Brain microvascular endothelial cell (primary cell): Measurements from ENCODE around the gene GOLGA6L9.
A peak's percentile ranks its signal among the peaks of the same experiment; 100 is the strongest.
"Not testable (repeated sequence)": the region's sequence is repeated elsewhere in the genome, so short reads cannot be mapped to it uniquely, and the experiment has no call there.

Experiments
- DNase-seq: peaks from one replicate; pipeline ENCODE4 v3.0.0-alpha.2; 2020
- H3K27ac ChIP-seq: fragments of 250-450 bp; sonication (Bioruptor Pico); 2 replicates; pipeline ENCODE4 v1.5.1; 2020; ENCODE audit warnings: mild to moderate bottlenecking, moderate library complexity
- H3K27me3 ChIP-seq: fragments of 250-450 bp; sonication (Bioruptor Pico); replicated peaks from 2 replicates; pipeline ENCODE4 v1.5.1; 2020; ENCODE audit warnings: mild to moderate bottlenecking
- H3K36me3 ChIP-seq: fragments of 250-450 bp; sonication (Bioruptor Pico); replicated peaks from 2 replicates; pipeline ENCODE4 v1.5.1; 2020; ENCODE audit warnings: mild to moderate bottlenecking
- H3K4me3 ChIP-seq: 2 replicates; pipeline ENCODE4 v1.5.1; 2011; ENCODE audit warnings: low read depth, mild to moderate bottlenecking, control low read depth, low read length, moderate library complexity
- in situ Hi-C: cut with HindIII; loops from 2 replicates; pipeline ENCODE4 v1.10.0; 2017; ENCODE audit warnings: low sequenced_read_pairs, low pct_ligation_motif_present
- TF ChIP-seq, protein P1 (sequence below): IDR thresholded peaks from 2 replicates; pipeline ENCODE4 v1.5.1; 2011; ENCODE audit warnings: low read depth, mild to moderate bottlenecking, moderate library complexity, low read length, control low read depth, inconsistent platforms; ENCODE audit errors: missing control alignments

GOLGA6L9 gene, protein sequence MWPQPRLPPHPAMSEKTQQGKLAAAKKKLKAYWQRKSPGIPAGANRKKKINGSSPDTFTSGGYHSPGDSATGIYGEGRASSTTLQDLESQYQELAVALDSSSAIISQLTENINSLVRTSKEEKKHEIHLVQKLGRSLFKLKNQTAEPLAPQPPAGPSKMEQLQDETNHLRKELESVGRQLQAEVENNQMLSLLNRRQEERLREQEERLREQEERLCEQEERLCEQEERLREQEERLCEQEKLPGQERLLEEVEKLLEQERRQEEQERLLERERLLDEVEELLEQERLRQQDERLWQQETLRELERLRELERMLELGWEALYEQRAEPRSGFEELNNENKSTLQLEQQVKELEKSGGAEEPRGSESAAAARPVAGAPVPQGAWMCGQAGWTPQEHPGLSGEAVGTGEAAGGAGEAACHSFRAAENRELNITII

DNA sequence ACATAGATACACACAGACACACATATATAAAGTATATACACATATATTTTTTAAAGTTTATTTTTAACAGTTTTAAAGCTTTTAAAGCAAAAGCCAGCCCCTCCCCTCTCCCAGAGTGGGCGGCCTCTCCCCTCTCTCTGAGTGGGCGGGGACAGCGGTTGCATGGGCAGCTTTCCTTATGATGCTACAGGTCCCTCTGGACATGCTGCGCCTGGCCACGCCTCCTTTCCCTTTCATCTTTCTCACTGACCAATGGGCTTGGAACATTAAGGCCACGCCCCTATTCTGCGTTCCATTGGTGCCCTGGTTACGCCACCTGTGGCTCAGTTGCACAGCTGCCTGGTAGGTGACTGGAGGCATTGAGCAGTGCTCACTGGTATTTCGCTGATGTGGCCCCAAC, at the start of gene GOLGA6L9:
GOLGA6L9 (plus strand) TSS at position 124 of the 400 bp plus-strand sequence; CDS start at position 388, 264 bp downstream.
- DNase-seq, in situ Hi-C loops, H3K36me3 ChIP-seq: not testable (repeated sequence)

DNA sequence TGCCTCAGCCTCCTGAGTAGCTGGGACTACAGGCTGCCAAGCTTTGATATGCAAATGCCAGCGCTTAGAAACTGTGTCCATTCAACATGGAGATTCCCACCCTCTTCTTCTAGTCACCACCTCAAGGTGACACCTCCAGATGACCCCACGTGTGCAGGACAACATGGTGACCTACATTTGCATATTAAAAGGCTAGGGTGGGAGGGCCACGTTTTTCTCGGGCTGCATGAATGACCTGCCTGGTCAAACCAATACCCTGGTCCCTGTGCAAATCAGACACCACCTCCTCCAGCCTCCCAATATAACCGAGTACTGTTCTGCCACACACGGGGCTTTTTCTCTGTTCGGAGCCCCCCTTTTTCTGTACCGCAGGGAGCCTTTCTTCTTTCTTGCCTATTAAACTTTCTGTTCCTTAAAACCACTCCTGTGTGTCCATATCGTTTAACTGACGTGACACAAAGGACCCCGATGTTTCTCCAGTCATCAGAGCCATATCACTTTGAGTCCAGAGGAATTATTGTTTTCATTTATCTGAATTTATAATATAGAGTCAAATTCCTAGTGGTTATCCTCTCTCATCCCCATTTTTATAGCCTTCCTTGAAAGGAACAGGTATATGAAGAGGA, 48.2 kb upstream of the GOLGA6L9 start:
- H3K27me3 ChIP-seq, in situ Hi-C loops, H3K4me3 ChIP-seq, H3K27ac ChIP-seq, DNase-seq, H3K36me3 ChIP-seq: not testable (repeated sequence)

More for the DNA sequence above, at the start of gene GOLGA6L9:
- H3K4me3 ChIP-seq, H3K27me3 ChIP-seq, H3K27ac ChIP-seq: not testable (repeated sequence)

DNA sequence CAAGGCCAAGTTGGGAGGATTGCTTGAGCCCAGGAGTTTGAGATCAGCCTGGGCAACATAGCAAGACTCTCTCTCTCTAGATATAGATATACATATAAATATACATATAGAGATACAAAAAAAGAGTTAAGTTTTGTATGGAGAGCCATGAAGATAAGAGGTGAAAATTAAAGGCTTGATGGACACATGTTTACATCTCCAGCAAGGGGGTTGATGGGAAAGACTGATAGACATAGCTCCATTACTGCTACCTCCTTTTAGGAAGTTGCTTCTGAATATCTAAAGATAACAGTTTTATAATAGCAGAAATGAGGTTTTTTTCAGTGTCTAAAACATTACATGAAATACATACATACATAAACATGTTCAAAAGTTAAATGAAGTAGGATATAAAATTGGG, 42.4 kb upstream of the GOLGA6L9 start:
- DNase-seq, H3K36me3 ChIP-seq, H3K27ac ChIP-seq, H3K4me3 ChIP-seq, in situ Hi-C loops, H3K27me3 ChIP-seq: not testable (repeated sequence)

DNA sequence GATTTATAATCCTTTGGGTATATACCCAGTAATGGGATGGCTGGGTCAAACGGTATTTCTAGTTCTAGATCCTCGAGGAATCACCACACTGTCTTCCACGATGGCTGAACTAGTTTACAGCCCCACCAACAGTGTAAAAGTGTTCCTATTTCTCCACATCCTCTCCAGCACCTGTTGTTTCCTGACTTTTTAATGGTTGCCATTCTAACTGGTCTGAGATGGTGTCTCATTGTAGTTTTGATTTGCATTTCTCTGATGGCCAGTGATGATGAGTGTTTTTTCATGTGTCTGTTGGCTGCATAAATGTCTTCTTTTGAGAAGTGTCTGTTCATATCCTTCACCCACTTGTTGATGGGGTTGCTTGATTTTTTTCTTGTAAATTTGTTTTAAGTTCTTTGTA, 39.5 kb upstream of the GOLGA6L9 start:
- in situ Hi-C loops, DNase-seq, H3K4me3 ChIP-seq, H3K27me3 ChIP-seq, H3K36me3 ChIP-seq, H3K27ac ChIP-seq: not testable (repeated sequence)

DNA sequence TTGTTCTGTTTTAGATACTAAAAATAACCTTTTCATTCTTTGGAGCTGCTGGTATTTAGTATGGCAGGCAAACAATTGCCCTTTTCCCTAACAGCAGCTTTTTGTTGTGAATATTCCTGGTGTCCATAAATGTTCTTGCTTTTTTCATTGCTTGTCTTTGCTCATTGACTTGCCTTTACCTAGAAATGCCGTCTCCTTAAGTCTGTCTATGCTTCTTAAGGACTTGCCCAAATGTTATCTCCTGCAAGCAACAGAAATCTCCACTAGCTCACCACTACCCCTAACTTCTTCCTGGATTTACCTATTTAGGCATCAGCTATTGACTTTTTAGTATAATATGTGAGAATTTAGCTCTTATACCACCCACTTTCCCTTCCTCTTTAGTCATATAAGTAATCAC, 37.5 kb upstream of the GOLGA6L9 start:
- in situ Hi-C loops, H3K36me3 ChIP-seq, H3K27ac ChIP-seq, H3K4me3 ChIP-seq, H3K27me3 ChIP-seq, DNase-seq: not testable (repeated sequence)

DNA sequence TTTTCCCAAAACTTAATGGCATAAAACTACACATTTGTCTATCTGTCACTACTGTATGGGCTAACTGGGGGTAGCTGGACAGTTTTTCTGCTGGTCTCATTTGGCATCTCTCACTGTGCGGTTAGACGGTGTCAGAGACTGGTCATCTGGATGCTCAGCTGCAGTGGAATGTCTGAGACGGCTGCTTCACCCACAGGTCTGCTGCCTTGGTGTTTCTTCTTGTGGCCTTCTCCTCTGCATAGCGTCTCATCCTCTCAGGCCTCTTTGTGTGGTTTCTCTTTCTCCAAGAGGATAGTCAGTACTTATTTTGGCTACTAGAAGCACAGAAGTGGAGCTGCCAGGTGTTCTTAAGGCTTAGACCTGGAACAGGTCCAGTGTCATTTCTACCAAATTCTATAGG, 35.9 kb upstream of the GOLGA6L9 start:
- TF ChIP-seq, protein P1, sequence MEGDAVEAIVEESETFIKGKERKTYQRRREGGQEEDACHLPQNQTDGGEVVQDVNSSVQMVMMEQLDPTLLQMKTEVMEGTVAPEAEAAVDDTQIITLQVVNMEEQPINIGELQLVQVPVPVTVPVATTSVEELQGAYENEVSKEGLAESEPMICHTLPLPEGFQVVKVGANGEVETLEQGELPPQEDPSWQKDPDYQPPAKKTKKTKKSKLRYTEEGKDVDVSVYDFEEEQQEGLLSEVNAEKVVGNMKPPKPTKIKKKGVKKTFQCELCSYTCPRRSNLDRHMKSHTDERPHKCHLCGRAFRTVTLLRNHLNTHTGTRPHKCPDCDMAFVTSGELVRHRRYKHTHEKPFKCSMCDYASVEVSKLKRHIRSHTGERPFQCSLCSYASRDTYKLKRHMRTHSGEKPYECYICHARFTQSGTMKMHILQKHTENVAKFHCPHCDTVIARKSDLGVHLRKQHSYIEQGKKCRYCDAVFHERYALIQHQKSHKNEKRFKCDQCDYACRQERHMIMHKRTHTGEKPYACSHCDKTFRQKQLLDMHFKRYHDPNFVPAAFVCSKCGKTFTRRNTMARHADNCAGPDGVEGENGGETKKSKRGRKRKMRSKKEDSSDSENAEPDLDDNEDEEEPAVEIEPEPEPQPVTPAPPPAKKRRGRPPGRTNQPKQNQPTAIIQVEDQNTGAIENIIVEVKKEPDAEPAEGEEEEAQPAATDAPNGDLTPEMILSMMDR, result peak; percentile 23
- peak; percentile 82 for DNase-seq
- H3K27ac ChIP-seq, result no peak overlapping the region
- in situ Hi-C loops, result no loop called here
- H3K36me3 ChIP-seq, result no peaks in the 10 kb centered on the region
- H3K4me3 ChIP-seq, result no peak overlapping the region
- no peaks in the 10 kb centered on the region for H3K27me3 ChIP-seq

DNA sequence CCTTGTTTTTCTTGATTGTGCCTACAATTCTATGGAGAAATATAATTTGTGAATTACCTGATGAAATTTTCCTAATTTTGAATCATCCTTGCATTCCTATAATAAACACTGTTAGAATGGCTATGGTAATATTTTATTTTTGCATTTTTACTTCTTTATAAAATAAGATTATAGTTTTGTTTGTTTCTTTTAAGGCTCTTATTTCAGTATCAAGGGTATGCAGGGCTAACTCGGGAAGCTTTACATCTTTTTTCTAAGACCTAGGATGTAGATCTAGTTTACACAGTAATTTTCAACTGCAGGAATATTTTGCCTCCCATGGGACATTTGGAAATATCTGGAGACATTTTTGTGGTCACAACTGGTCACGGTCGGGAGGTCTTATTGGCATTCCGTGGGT, 33.8 kb upstream of the GOLGA6L9 start:
- DNase-seq, H3K36me3 ChIP-seq, H3K4me3 ChIP-seq, in situ Hi-C loops, H3K27me3 ChIP-seq, H3K27ac ChIP-seq: not testable (repeated sequence)

DNA sequence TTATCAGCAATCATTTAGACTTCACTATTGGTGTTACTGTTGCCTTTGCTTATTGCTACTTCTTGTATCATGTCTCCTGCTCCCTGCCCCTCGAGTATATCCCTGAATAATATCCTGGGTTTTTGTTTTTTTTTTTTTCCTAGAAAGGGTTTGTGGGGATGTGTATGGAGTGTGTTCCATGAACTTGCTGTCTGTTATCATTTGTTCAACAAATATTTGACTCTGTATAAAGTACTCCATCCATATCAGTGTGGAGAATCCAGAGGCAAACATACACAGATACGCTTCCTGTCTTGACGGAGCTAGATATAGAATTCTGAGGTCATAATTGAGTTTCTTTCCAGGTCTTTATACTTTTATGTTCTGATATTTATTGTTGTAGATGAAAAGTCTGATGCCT, 31.8 kb upstream of the GOLGA6L9 start:
- Histone ChIP-seq H3K27ac (no peak overlapping the region), H3K4me3 (no peak overlapping the region), H3K36me3 (no peaks in the 10 kb centered on the region), H3K27me3 (no peaks in the 10 kb centered on the region)
- in situ Hi-C loops, result no loop called here
- DNase-seq, result no peak
- TF ChIP-seq, protein P1, result no peak

DNA sequence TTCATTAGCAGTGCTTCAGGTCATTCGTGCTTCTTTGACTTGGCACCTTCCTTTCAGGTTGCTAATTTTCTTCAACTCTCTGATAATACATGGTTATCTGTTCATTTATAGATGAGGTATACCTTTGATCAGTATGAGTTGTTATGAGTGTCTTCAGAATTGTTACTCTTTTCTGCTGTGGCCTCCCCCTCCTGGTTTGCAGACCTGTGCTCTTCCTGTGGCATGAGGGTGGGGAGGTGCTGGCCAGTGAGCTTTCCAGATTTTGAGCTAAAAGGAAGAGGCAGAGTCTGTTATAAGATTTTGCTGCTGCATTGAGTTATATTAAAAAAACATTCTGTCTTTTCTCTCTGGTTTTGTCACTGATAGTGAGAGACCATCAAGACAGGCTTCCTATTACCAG, 30.8 kb upstream of the GOLGA6L9 start:
- no peak for DNase-seq
- TF ChIP-seq, protein P1, result no peak
- in situ Hi-C loops, result no loop called here
- H3K36me3 ChIP-seq, result no peaks in the 10 kb centered on the region
- no peaks in the 10 kb centered on the region for H3K27me3 ChIP-seq
- H3K27ac ChIP-seq, result no peak overlapping the region
- no peak overlapping the region for H3K4me3 ChIP-seq

DNA sequence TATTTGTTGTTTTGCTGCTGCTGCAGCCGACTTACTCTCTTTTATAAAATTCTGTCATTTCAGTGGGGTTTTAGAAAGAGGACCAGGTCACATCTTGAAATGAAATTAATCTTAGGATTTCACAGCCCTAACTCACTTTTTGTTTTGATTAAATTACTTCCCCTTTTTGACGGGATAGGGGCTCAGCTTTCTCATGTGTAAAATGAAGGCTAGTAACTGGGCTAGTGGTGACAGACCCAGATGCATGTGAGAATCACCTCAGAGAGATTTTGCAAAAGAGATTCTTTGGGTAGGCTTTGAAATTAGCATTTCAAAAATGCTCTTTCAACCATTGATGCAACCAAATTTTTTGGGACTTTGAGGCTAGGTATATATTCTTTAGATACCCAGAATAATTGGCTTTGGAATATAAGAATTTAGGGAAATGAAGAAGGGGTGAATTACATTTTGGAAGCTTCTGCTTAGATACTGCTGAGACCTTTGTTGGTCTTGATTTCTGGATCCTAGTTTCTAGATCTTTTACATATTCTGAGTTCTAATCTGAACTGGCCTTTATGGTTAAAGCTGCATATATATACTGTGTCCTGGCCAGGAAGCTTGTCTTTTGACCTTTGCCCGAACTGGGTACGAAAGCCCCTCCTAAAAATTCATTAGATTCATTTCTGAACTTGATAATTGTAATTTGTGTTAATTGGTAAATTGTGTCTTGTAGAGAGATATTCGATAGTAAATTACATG, 30.1 kb upstream of the GOLGA6L9 start:
- in situ Hi-C loops, H3K27me3 ChIP-seq, H3K36me3 ChIP-seq, H3K4me3 ChIP-seq, H3K27ac ChIP-seq, DNase-seq: not testable (repeated sequence)

DNA sequence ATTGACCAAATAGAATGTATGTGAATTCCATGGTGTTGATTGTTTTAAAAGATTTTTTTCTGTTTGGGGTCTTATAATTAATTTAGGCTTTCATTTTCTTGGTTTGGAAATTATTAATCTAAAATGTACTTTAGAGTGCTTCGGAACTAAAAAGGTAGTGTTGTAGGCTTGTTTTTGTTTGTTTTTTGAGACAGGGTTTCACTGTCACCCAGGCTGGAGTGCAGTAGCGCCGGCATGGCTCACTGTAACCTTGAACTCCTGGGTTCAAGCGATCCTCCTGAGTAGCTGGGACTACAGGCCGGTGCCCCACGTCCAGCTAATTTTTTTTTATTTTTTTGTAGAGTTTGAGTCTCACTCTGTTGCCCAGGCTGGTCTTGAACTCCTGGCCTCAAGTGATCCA, 27.7 kb upstream of the GOLGA6L9 start:
- H3K27me3 ChIP-seq, in situ Hi-C loops, H3K27ac ChIP-seq, DNase-seq, H3K36me3 ChIP-seq, H3K4me3 ChIP-seq: not testable (repeated sequence)
